Keratinocyte (primary cell): ENCODE results near the gene POMT1.

Experiments used
- CTCF ChIP-seq, 3 experiments: IDR thresholded peaks in 1 of 3; conservative IDR thresholded peaks in 1 of 3; optimal IDR thresholded peaks in 1 of 3; 2 replicates in 2 of 3; 3 replicates in 1 of 3; pipeline versions ENCODE3 to v1.5.1; 2011; ENCODE audit warnings: low read length in 3 of 3, mild to moderate bottlenecking in 3 of 3, moderate library complexity in 2 of 3, control low read depth in 1 of 3, inconsistent platforms in 1 of 3; ENCODE audit not compliant: insufficient read depth in 2 of 3; ENCODE audit errors: extremely low read depth in 1 of 3
- EZH2 ChIP-seq: IDR thresholded peaks from one replicate; pipeline ENCODE4 v1.6.1; 2012; ENCODE audit warnings: inconsistent platforms, mild to moderate bottlenecking, low read length, moderate library complexity

GRCh38 chr9:131464354-131465000 lies 38.2 kb upstream of the POMT1 start:
- no peak for TF ChIP-seq CTCF (optimal IDR thresholded peaks at IDR 0.05 in 1 of 3, IDR thresholded peaks at IDR 0.05 in 1 of 3, conservative IDR thresholded peaks at IDR 0.05 in 1 of 3; ENCODE audit: extremely low read depth in 1 of 3, insufficient read depth in 2 of 3, low read length in 3 of 3)
- no peak for TF ChIP-seq EZH2
